Stimulated activated CD8-positive, alpha-beta memory T cell treated with anti-CD3 and anti-CD28 coated beads, Interleukin-7, amount 100 ng/mL, for 4 hours (primary cell): ENCODE data around the gene FOXJ2.
A peak's percentile ranks its signal among the peaks of the same experiment; 100 is the strongest.
"Not testable (repeated sequence)": the region's sequence is repeated elsewhere in the genome, so short reads cannot be mapped to it uniquely, and the experiment has no call there.

Experiments used
- DNase-seq, 2 donors: peaks; one replicate each; pipeline ENCODE4 v3.0.0-alpha.2; 2020; ENCODE audit warnings: low read depth in 2 of 2

Gene FOXJ2

DNA sequence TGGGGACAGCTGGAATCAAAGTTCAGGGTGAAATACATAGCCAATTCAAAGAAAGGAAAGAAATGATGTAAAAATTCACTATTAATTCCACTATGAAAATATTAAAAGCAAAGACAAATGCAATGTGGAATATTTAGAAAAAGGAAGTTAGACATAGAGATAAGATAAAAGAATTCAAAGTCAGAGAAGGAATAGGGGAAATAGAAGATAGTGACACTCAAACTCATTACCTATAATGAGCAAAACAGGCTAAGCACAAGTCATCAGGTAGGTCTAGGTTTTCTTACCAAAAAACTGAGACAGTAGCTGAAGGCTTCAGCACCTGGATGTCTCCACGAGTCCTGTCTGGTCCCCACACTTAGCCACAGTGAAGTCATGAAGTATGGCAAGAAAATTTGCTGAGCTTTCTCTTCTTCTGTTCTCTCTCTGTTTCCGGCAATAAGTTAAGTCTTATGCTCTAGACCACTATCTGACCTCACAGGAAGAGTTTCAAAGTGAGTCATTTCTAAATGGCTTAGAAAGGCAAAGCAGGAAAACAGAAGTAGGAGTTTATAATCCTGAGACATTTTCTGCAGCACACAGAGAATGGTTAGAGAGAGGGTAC, 33.6 kb downstream of the FOXJ2 start, which contains the start of gene C3AR1:
TSS of gene C3AR1 (minus strand) at position 369 of the 604 bp plus-strand sequence. CDS start 6,174 bp downstream, outside the sequence.
- DNase-seq, result peak in 1 of 2 donors; percentile 10

DNA sequence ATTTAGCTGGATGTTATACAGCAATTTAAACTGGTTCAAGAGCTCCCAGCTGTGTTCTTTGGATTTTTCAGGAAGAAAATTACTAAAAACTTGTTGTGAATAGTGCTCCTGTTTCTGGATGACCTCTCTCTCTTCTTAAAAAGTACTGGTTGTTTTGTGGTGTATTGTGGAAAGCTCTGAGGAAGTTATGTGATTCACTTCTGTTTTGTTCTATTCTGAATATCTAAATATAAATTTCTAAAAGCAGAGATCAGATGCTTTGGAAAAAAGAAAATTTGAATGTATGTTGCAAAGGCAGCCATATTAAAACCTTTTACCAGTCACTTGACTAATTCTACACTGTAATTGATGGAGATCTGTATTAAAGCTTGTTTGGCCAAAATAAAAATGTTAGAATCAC, 37.1 kb downstream of the FOXJ2 start:
- no peak for DNase-seq

DNA sequence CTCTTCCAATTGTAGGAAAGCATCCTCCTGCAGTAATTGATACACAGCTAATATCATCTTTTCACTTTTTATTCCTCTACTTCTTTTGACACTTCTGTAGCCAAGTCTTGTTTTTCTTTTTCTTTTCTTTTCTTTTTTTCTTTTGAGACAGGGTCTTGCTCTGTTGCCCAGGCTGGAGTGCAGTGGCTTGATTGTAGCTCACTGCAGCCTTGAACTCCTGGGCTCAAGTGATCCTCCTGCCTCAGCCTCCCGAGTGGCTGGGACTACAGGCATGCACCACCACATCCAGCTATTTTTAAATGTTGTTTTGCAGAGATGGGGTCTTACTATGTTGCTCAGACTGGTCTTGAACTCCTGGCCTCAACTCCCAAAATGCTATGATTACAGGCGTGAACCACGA, 39.3 kb downstream of the FOXJ2 start:
- not testable (repeated sequence) for DNase-seq

DNA sequence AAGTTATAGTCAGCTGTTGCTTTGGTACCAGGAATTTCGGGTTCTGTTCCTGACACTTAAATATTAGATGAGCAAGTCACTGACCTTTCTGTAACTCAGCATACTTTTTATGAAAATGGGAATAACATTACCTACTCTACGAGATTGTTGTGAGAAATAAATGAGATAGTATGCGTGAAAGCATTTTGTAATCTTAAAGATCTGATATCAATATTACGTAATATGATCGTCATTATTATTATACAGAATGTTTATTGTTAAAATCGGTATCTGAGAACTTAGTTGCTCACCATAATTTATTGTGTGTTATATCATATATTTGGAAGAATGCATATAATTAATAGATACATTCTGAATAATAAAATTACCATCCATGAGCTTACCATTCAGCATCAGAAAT, 43.4 kb downstream of the FOXJ2 start:
- no peak for DNase-seq

DNA sequence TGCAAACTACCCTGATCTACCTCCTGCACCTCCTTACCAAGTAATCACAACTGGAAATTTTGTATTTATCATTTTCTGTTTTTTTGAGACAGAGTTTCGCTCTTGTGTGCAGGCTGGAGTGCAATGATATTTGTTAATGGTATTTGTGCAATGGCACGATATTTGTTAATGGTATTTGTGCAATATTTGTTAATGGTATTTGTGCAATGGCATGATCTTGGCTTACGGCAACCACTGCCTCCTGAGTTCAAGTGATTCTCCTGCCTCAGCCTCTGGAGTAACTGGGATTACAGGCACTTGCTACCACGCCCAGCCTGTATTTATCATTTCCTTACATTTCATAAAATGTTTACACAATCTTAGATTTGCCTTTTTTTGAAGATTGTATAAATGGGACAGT, 43.9 kb downstream of the FOXJ2 start:
- DNase-seq, result no peak

DNA sequence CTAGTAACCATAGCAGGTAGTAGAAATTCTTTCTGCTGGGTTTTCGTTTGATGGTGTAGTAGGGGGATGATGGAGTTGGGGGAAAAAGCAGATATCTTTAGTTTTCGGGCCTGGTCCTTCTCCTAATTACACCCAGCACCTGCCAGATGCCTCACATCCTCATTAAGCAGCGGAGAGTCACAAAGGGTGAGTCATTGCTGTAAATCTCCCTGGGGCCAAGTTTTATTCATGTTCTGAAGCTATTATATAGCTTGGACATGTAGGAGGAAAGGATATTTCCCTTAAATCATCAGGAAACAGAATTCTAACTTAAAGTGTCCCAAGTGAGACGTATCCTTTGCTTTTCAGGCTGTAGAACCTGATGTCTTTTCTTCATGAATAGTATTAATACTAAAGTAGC, 44.7 kb downstream of the FOXJ2 start:
- no peak for DNase-seq

DNA sequence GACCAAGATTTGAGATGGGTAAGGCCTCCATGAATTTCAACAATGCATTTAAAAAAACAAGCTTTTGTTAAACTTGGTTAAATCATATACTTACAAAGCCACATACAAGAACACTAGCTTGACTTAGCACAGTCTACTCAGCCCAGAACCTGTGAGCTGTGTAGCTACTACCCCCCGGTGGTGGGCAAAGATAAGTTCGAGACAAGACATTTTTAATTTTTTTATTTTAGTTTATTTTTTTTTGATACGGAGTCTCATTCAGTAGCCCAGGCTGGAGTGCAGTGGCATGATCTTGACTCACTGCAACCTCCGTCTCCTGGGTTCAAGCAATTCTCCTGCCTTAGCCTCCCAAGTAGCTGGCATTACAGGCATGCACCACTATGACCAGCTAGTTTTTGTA, 45.9 kb downstream of the FOXJ2 start:
- DNase-seq, result peak; percentile 43 to 46

DNA sequence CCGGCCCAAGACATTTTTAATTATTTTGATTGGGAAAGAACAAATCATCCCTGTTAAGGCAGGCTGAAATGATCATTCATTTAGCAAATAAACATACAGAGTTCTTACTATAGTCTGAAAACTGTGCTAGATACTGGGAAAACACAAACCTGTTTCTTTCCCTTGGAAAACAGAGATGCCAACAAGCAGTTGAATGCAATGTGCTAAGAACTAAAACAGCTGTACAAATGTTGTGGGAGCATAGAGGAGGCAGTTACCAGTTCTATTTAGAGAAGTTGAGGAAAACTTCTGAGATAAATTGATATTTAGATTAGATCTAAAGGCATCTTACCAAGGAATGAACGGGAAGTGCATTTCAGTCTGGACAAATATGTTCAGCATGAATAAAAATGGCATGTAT, 46.4 kb downstream of the FOXJ2 start:
- no peak for DNase-seq

DNA sequence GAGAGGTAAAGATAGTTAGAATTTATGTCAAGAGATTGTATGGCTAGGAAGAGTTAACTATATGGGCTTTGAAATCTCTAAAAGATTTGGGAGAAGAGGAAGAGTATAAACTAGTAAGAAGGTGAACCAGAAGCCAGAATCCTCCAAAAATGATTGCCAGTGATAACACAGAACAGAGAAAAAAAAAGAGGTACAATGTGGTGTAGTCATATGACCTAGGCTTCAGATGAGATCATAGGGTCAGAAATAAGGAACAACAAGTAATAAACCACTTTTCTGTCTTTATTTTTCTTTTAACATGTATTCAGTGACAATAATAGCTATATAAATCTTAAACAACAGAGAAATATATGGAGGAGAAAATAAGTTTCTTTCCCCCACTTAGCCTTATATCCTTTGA, 47.6 kb downstream of the FOXJ2 start:
- DNase-seq, result no peak

DNA sequence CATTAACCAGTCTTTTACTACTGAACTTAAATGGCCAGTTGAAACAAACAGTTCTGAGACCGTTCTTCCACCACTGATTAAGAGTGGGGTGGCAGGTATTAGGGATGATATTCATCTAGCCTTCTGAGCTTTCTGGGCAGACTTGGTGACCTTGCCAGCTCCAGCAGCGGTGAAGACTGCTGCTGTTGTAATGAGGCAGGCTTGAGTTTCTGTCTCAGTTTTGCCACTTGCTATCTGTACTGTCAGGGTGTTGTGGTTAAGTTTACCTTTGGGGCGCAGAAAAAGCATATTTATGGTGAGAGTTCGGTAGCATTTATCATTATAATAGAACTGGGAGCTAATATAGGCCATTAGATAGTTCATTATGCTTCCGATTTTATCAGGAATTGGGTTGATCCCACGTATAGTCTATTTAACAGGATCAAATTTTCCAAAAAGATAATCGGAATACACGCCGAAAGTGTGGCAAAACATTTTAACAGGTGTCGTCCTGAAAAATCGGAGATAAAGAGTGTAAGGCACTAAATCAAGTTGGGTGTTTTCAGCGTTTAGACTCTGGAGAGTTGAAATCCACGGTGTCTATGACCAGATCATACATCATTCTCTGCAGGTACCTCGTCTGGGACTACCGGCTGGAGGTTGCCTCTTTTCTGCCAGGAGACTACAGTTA, 48.9 kb downstream of the FOXJ2 start:
- DNase-seq, result peak in 1 of 2 donors; percentile 4

DNA sequence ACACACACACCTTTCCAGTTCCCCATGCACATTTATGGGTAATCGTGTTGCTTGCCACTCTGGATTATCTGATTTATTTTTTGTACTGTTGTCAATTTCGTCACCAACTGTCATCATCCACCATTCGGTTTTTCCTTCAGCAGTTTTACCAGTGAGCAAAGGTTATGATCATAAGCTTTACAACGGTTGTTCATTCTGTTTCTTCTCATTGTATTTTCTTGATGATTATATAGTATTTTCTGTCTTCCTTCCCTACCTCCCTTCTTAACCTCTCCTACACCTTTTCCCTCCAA, 50.2 kb downstream of the FOXJ2 start:
- DNase-seq, result no peak

DNA sequence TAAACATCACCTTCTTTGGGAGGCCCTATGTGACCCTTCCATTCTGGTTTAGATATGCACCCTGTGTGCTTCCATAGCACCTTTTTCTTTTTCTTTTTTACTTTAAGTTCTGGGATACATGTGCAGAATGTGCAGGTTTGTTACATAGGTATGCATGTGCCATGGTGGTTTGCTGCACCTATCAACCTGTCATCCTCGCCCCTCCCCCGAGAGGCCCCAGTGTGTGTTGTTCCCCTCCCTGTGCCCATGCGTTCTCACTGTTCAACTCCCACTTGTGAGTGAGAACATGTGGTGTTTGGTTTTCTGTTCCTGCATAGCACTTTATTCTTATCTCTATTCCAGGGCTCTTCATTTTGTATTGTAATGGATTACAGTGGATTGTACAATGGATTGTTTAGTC, 51.8 kb downstream of the FOXJ2 start:
- peak in 1 of 2 donors; percentile 11 for DNase-seq

DNA sequence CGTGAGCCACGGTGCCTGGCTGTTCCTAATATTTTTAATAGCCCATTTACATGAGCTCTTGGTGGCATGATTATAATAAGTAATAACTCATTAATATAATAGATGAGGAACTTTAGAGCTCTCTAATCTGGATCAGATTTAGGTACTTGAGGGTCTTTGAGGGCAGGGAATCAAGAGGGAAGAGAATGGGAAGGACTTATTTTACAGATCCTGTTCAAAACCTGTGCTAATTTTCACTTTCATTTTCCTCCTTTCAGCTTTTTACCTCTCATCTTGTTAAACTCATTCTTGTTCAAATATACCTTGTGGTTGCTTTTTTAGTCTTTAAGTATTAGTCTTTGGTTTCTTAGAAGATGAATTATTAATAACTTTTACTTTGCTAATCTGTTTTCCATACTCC, 55.1 kb downstream of the FOXJ2 start:
- no peak for DNase-seq

DNA sequence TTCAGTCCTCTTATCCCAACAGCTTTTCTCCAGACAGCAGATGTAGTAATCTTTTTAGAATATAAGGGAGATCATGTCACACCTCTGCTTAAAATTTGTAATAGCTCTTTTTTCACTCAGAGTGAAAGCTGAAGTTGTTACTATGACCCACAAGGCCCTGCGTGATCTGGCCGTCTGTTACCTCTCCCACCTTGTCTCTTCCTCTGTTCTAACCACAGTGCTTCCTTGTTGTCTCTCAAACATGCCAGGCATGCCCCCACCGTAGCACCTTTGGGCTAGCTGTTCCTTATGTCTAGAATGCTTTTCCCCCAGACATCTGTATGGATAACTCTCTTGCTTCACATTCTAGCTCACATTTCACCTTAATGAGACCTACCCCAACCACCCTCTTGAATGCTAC, 56.1 kb downstream of the FOXJ2 start:
- peak in 1 of 2 donors; percentile 4 for DNase-seq

DNA sequence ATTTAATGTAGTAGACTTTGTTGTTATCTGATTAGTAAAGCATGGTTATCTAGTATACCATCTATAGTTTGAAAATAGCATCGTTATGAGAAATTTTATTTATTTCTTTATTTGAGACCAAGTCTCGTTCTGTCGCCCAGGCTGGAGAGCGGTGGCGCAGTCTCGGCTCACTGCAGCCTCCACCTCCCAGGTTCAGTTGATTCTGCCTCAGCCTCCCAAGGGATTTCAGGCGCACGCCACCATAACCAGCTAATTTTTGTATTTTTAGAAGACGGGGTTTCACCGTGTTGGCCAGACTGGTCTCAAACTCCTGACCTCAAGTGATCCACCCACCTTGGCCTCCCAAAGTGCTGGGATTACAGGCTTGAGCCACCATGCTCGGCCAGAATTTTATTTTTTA, 56.8 kb downstream of the FOXJ2 start:
- not testable (repeated sequence) for DNase-seq

DNA sequence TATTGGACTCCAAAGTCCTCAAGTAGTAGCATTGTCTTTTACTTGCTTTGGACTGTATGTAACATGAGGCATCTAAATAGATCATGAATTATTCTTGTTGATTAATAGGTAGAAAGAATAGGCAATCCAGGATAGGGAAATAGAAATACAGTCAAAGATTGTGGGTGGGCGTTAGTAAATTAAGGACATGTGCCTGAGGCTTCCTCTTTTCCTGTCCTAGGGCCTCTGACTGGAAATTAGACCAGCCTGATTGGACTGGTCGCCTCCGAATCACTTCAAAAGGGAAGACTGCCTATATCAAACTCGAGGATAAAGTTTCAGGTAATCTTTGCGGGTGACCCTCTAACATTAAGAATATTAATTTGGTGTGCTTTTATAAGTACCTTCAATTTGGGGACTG, 57.2 kb downstream of the FOXJ2 start:
- DNase-seq, result no peak

DNA sequence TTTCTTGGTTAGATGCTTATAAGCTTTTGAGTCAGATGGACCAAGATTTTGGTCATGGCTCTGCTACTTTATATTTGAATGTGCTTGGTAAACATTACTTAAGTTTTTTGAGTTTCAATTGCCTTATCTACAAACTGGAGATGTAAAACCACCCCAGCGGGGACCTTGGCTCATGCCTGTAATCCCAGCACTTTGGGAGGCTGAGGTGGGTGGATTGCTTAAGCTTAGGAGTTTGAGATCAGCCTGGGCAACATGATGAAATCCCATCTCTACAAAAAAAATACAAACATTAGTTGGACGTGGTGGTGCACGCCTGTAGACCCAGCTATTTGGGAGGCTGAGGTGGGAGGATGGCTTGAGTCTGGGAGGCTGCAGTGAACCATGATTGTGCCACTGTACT, 60.8 kb downstream of the FOXJ2 start:
- no peak for DNase-seq

DNA sequence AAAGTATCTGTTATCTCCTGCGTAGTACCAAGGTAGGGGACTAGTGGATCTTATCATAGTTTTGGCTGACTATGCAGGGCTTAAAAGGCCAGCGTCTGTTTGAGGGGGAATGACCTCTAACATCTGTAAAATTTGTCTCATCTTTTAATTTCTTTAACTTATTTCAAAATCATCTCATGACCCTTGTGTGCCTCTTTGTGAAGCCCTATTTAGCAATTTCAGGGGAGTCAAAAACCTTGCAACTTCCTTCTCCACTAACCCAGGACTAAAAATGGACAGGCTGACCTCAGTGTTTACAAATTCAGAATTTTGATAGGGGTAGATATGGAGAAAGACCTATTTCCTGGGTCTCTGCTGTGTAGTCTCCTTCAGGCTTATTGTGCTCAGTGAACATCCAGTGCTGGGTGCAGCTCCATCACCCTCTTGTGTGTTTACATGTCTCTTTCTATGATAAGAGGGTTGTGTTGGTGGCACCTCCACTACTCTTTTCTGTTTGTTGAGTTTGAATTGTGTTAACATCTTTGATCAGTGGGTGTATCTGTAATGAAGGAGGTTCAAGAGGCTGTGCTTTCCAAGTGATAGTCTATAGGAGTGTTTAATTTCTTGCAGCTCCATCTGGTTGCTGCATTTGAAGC, 63.9 kb downstream of the FOXJ2 start:
- no peak for DNase-seq

DNA sequence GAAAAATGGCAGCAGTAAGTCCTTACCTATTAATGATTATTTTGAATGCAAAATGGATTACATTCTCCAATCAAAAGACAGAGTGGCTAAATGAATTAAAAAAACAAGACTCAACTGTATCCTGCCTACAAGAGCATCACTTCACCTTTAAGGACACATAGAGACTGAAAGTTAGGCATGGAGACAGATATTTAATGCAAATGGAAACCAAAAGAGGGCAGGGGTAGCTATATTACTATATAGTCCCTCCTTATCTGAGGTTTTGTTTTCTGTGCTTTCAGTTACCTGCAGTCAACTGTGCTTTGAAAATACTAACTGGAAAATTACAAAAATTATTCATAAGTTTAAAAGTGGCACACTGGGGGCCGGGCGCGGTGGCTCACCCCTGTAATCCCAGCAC, 66.7 kb downstream of the FOXJ2 start:
- DNase-seq, result no peak
